Measurements from ENCODE around the gene AKR1C3. TPM values are rescaled to one million over a fixed set of nuclear protein-coding genes. Genes with fewer than 3 reads are reported as not detected.
"Not testable (repeated sequence)": the region's sequence is repeated elsewhere in the genome, so short reads cannot be mapped to it uniquely, and the experiment has no call there.

Gene AKR1C3
- 10 to 100 TPM; 47.1 to 88.3 TPM for total RNA-seq
- 1 to 10 TPM; 1.5 to 2.9 (median 2.0) TPM for polyA plus RNA-seq (ENCODE audit: insufficient read length in 6 of 6)
- long read RNA-seq, donor 1: 0 reads
- long read RNA-seq, donor 2: 0 reads
- long read RNA-seq, donor 3: 0 reads
- long read RNA-seq, donor 4, transcript AKR1C3-201 (9 exons, 1,807 nt): major isoform, 34 of 41 reads
- long read RNA-seq, donor 4, partial matches to known transcripts: 5 of 41 reads
- long read RNA-seq, donor 4, other reads (novel, unspliced or antisense): 1 of 41 reads
- long read RNA-seq, donor 5, partial matches to known transcripts: 0 of 2 reads
- long read RNA-seq, donor 5, other reads (novel, unspliced or antisense): 0 of 2 reads
- long read RNA-seq, donor 6: 0 reads
- long read RNA-seq, donor 7, partial matches to known transcripts: 0 of 1 reads
- long read RNA-seq, donor 7, other reads (novel, unspliced or antisense): 0 of 1 reads
- long read RNA-seq, donor 8, partial matches to known transcripts: 5 of 5 reads
- long read RNA-seq, donor 8, other reads (novel, unspliced or antisense): 0 of 5 reads
- long read RNA-seq, donor 9: 0 reads
- long read RNA-seq, donor 10, transcript AKR1C3-201 (9 exons, 1,807 nt): major isoform, 104 of 107 reads
- long read RNA-seq, donor 10, partial matches to known transcripts: 2 of 107 reads
- long read RNA-seq, donor 10, other reads (novel, unspliced or antisense): 1 of 107 reads
- long read RNA-seq, donor 11: 0 reads
- long read RNA-seq, donor 12, partial matches to known transcripts: 0 of 1 reads
- long read RNA-seq, donor 12, other reads (novel, unspliced or antisense): 0 of 1 reads

- Histone ChIP-seq H3K27me3 (no peaks in the 10 kb centered on the region), H3K4me3 (peak within 1 kb of the TSS; percentile 31 to 37), H3K27ac (peak within 1 kb of the TSS; percentile 52 to 69), H3K36me3 (peaks cover 0 to 3% of the 10 kb centered on the region in 2 donors), H3K9me3 (no peaks in the 10 kb centered on the region), H3K4me1 (peaks cover 0 to 4% of the 10 kb centered on the region in 2 donors)
- DNase-seq (peak in 2 of 4 donors; percentile 20 to 49), ATAC-seq (peak; percentile 85)
- intact Hi-C loops (cut with DNase I): loop anchor here in 1 of 2 donors (10.0 kb wide), 1 partner anchor 240 kb away; no protein-coding TSS in a partner anchor
- peak; percentile 53 to 66 for TF ChIP-seq CTCF (IDR thresholded peaks at IDR 0.05)
Observed at GRCh38 chr10:5094265-5095205, at the start of gene AKR1C3. AKR1C3 (plus strand) TSS chr10:5094414; CDS start chr10:5094445, 31 bp downstream.

GRCh38 chr10:5045095-5045494 is 49.1 kb upstream of the AKR1C3 start:
- Histone ChIP-seq H3K27me3 (no peaks in the 10 kb centered on the region), H3K27ac (no peak overlapping the region), H3K4me1 (peaks cover 4 to 23% of the 10 kb centered on the region in 2 donors), H3K4me3 (no peak overlapping the region), H3K36me3 (no peaks in the 10 kb centered on the region), H3K9me3 (no peaks in the 10 kb centered on the region)
- DNase-seq (peak in 2 of 4 donors; percentile 64 to 73), ATAC-seq (peak; percentile 47)
- intact Hi-C loops (cut with DNase I): no loop called here
- no peak for TF ChIP-seq CTCF (IDR thresholded peaks at IDR 0.05)

- H3K4me1 ChIP-seq: peaks cover 0 to 19% of the 10 kb centered on the region in 2 donors
- DNase-seq (peak in 2 of 4 donors; percentile 44 to 52), ATAC-seq (peak; percentile 84)
- no peaks in the 10 kb centered on the region for H3K36me3 ChIP-seq
- H3K27me3 ChIP-seq: no peaks in the 10 kb centered on the region
- no peak overlapping the region for H3K4me3 ChIP-seq
- intact Hi-C loops (cut with DNase I): no loop called here
- TF ChIP-seq CTCF (IDR thresholded peaks at IDR 0.05): no peak
- no peaks in the 10 kb centered on the region for H3K9me3 ChIP-seq
- no peak overlapping the region for H3K27ac ChIP-seq
Observed at GRCh38 chr10:5046410-5046809, 47.8 kb upstream of the AKR1C3 start.

- H3K9me3 ChIP-seq; H3K27me3 ChIP-seq; H3K36me3 ChIP-seq; H3K4me3 ChIP-seq; ATAC-seq; H3K27ac ChIP-seq; intact Hi-C loops (cut with DNase I); DNase-seq: not testable (repeated sequence)
- H3K4me1 ChIP-seq: peaks cover 0 to 13% of the 10 kb centered on the region in 2 donors
Observed at GRCh38 chr10:5047055-5047454, 47.2 kb upstream of the AKR1C3 start.

Measured in left lung (tissue), 14 donors.